ENCODE results near the gene ZNF217. TPM values are rescaled to one million over a fixed set of nuclear protein-coding genes. Genes with fewer than 3 reads are reported as not detected.
"Not testable (repeated sequence)": the region's sequence is repeated elsewhere in the genome, so short reads cannot be mapped to it uniquely, and the experiment has no call there.

Gene ZNF217
- total and polyA plus RNA-seq, 2 donors (not counting 1 experiment from before 2014, with no cell fraction given), result 15.5 to 92.6 TPM

GRCh38 chr20:53617791-53618489 is 24.3 kb upstream of the ZNF217 start:
- intact Hi-C loops (cut with micrococcal nuclease), result no loop called here
- Histone ChIP-seq H3K4me1 (ENCODE audit: control insufficient read depth in 2 of 2, insufficient read depth in 2 of 2, low read length in 2 of 2) (peaks cover 27 to 30% of the 10 kb centered on the region in 2 donors), H3K9me3 (ENCODE audit: control extremely low read depth in 1 of 3, control insufficient read depth in 2 of 3, insufficient read depth in 1 of 3, low read length in 2 of 3) (no peaks in the 10 kb centered on the region), H2AFZ (ENCODE audit: insufficient read depth, low read depth, low read length, poor library complexity, severe bottlenecking) (no peak overlapping the region), H4K20me1 (ENCODE audit: control insufficient read depth, insufficient read depth, low read length, poor library complexity, severe bottlenecking) (no peaks in the 10 kb centered on the region), H3K79me2 (ENCODE audit: control insufficient read depth, insufficient read depth, low read length) (no peaks in the 10 kb centered on the region), H3K36me3 (replicated peaks in 1 of 2; ENCODE audit: control extremely low read depth in 1 of 2, control insufficient read depth in 1 of 2, extremely low read depth in 1 of 2, insufficient read depth in 2 of 2, low read length in 1 of 2) (no peaks in the 10 kb centered on the region), H3K4me2 (replicated peaks; ENCODE audit: low read depth, low read length, poor library complexity, severe bottlenecking) (no peak overlapping the region), H3K9ac (ENCODE audit: low read length) (no peak overlapping the region), H3K27me3 (replicated peaks in 1 of 4; ENCODE audit: control extremely low read depth in 1 of 4, control insufficient read depth in 3 of 4, insufficient read depth in 4 of 4, low read length in 3 of 4) (no peaks in the 10 kb centered on the region), H3K4me3 (ENCODE audit: control extremely low read depth in 1 of 5, extremely low read depth in 1 of 5, insufficient read depth in 1 of 5, low read depth in 2 of 5, low read length in 4 of 5) (no peak overlapping the region), H3K27ac (ENCODE audit: low read length in 2 of 2) (no peak overlapping the region)
- H3K27ac Mint-ChIP-seq, result no peak overlapping the region
- ChIA-PET CTCF (no interaction called here), POLR2A (no interaction called here)
- no peak for ATAC-seq (ENCODE audit: low read depth)
- no peaks in the 10 kb centered on the region for H3K27me3 Mint-ChIP-seq
- no peak for TF ChIP-seq EZH2 (IDR thresholded peaks at IDR 0.05; ENCODE audit: borderline replicate concordance, insufficient read depth, low read depth, low read length, poor library complexity, severe bottlenecking)
- TF ChIP-seq CTCF (IDR thresholded peaks at IDR 0.05), result no peak
- no peaks in the 10 kb centered on the region for H3K9me3 Mint-ChIP-seq (ENCODE audit: insufficient read depth)
- no peak for DNase-seq
- no peak overlapping the region for H3K4me3 Mint-ChIP-seq
- WGBS (ENCODE audit: insufficient coverage), result 100% methylated on average over 5 of the region's 10 CpGs
- peaks cover 28% of the 10 kb centered on the region for H3K4me1 Mint-ChIP-seq

GRCh38 chr20:53616489-53616888 is 22.9 kb upstream of the ZNF217 start:
- H3K4me3 ChIP-seq (ENCODE audit: control extremely low read depth in 1 of 5, extremely low read depth in 1 of 5, insufficient read depth in 1 of 5, low read depth in 2 of 5, low read length in 4 of 5); H3K27ac ChIP-seq (ENCODE audit: low read length in 2 of 2); intact Hi-C loops (cut with micrococcal nuclease); H3K9ac ChIP-seq (ENCODE audit: low read length); ATAC-seq (ENCODE audit: low read depth); H3K9me3 ChIP-seq (ENCODE audit: control extremely low read depth in 1 of 3, control insufficient read depth in 2 of 3, insufficient read depth in 1 of 3, low read length in 2 of 3); H3K27ac Mint-ChIP-seq; H3K9me3 Mint-ChIP-seq (ENCODE audit: insufficient read depth); H2AFZ ChIP-seq (ENCODE audit: insufficient read depth, low read depth, low read length, poor library complexity, severe bottlenecking); H3K36me3 ChIP-seq (replicated peaks in 1 of 2; ENCODE audit: control extremely low read depth in 1 of 2, control insufficient read depth in 1 of 2, extremely low read depth in 1 of 2, insufficient read depth in 2 of 2, low read length in 1 of 2); H3K27me3 Mint-ChIP-seq; H3K79me2 ChIP-seq (ENCODE audit: control insufficient read depth, insufficient read depth, low read length); CTCF ChIA-PET; H4K20me1 ChIP-seq (ENCODE audit: control insufficient read depth, insufficient read depth, low read length, poor library complexity, severe bottlenecking); DNase-seq; H3K4me2 ChIP-seq (replicated peaks; ENCODE audit: low read depth, low read length, poor library complexity, severe bottlenecking); H3K4me3 Mint-ChIP-seq; H3K27me3 ChIP-seq (replicated peaks in 1 of 4; ENCODE audit: control extremely low read depth in 1 of 4, control insufficient read depth in 3 of 4, insufficient read depth in 4 of 4, low read length in 3 of 4): not testable (repeated sequence)
- 100% methylated on average over 4 of the region's 6 CpGs for WGBS (ENCODE audit: insufficient coverage)
- POLR2A ChIA-PET, result interaction anchor here (1.5 kb wide), 1 partner anchor 26 kb away, joined by 4 read pairs; no protein-coding TSS in a partner anchor
- H3K4me1 ChIP-seq (ENCODE audit: control insufficient read depth in 2 of 2, insufficient read depth in 2 of 2, low read length in 2 of 2), result peaks cover 15 to 18% of the 10 kb centered on the region in 2 donors
- peaks cover 15% of the 10 kb centered on the region for H3K4me1 Mint-ChIP-seq

Data from B cell (primary cell).